HG03354 (cell line): ENCODE results near the gene CYFIP1.
"Not testable (repeated sequence)": the region's sequence is repeated elsewhere in the genome, so short reads cannot be mapped to it uniquely, and the experiment has no call there.

ENCODE experiments used
- ATAC-seq: cut with Tn5 transposase; IDR thresholded peaks from one replicate; pipeline ENCODE4 v1.9.1; 2021; ENCODE audit warnings: mild to moderate bottlenecking; ENCODE audit not compliant: unreplicated experiment, poor library complexity, severe bottlenecking

CYFIP1 gene

GRCh38 chr15:22980189-22981050 is at the start of gene CYFIP1:
Gene CYFIP1, minus strand, starts transcription at chr15:22980368. Its CDS starts 33,083 bp downstream, at chr15:22947285.
- ATAC-seq: peak; percentile 42

- no peak for ATAC-seq
Measured at GRCh38 chr15:23026218-23026617, 46.0 kb upstream of the CYFIP1 start.

GRCh38 chr15:23022156-23022555 is 42.0 kb upstream of the CYFIP1 start:
- ATAC-seq: no peak

- no peak for ATAC-seq
Measured at GRCh38 chr15:23014394-23015000, 34.3 kb upstream of the CYFIP1 start.

GRCh38 chr15:23013681-23014080 is 33.5 kb upstream of the CYFIP1 start:
- ATAC-seq: no peak

GRCh38 chr15:23012616-23013015 is 32.4 kb upstream of the CYFIP1 start:
- not testable (repeated sequence) for ATAC-seq

- no peak for ATAC-seq
Measured at GRCh38 chr15:23003736-23004135, 23.6 kb upstream of the CYFIP1 start.

GRCh38 chr15:23002920-23003319 is 22.8 kb upstream of the CYFIP1 start:
- ATAC-seq: no peak

- no peak for ATAC-seq
Measured at GRCh38 chr15:22995795-22996194, 15.6 kb upstream of the CYFIP1 start.

- ATAC-seq: no peak
Measured at GRCh38 chr15:22992024-22992326, 11.8 kb upstream of the CYFIP1 start.

- ATAC-seq: no peak
Measured at GRCh38 chr15:22989576-22990477, 9.7 kb upstream of the CYFIP1 start.

GRCh38 chr15:22988811-22989210 is 8.6 kb upstream of the CYFIP1 start:
- ATAC-seq: no peak

- not testable (repeated sequence) for ATAC-seq
Measured at GRCh38 chr15:22981931-22982330, 1.8 kb upstream of the CYFIP1 start.

GRCh38 chr15:22981051-22981840 is 1.1 kb upstream of the CYFIP1 start:
- no peak for ATAC-seq

GRCh38 chr15:22979238-22980188 is 655 bp downstream of the CYFIP1 start:
- peak; percentile 73 for ATAC-seq

- peak; percentile 39 for ATAC-seq
Measured at GRCh38 chr15:22978691-22979237, 1.4 kb downstream of the CYFIP1 start.

GRCh38 chr15:22974745-22975144 is 5.4 kb downstream of the CYFIP1 start:
- ATAC-seq: no peak

- ATAC-seq: no peak
Measured at GRCh38 chr15:22973987-22974386, 6.2 kb downstream of the CYFIP1 start.
